KBM-7 (cell line): Measurements from ENCODE around the gene GAP43.

Experiments
- DNase-seq: peaks from one replicate; pipeline ENCODE4 v3.0.0-alpha.2; 2015
- in situ Hi-C: fragments of 300-500 bp; cut with MboI; formaldehyde crosslinking; loops from 2 replicates; pipeline ENCODE4 v1.14.3; 2020; ENCODE audit warnings: low sequenced_read_pairs, low pct_unique_long_range_greater_than_20kb, mixed read lengths

Gene GAP43

GRCh38 chr3:115623044-115623868, at the start of gene GAP43:
Gene GAP43 (plus strand): TSS chr3:115623510. CDS start chr3:115623690, 180 bp downstream.
- in situ Hi-C loops = no loop called here
- DNase-seq = no peak

DNA sequence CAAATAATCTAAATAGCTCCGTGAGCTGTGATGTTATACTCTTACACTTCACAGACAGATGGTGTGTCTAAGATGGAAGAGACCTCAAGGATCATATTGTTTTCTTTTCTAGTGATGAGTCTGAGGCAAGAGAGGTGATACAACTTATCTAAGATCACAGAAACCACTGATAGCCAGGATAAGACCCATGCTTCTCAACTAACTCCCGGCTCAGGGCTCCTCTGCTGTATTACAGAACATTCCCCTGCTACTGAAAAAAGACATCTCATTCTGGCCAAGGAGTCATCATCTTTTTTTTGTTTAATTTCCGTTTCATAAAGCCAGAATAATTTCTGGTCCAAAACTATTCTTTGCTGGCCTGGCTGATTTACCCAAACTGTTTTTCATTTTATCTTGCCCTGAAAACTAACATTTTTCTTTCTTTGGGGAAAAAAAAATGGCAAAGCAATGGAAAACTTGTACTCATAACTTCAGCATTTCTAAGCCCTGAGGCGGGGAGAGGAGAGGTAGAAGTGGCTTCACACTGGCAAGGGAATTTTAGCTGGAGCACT, 46.9 kb upstream of the GAP43 start:
- DNase-seq = no peak
- in situ Hi-C loops = no loop called here

GRCh38 chr3:115577000-115577399, 46.3 kb upstream of the GAP43 start:
- in situ Hi-C loops = no loop called here

GRCh38 chr3:115578331-115578730, 45.0 kb upstream of the GAP43 start:
- in situ Hi-C loops = no loop called here
- no peak for DNase-seq

More at GRCh38 chr3:115577000-115577399, 46.3 kb upstream of the GAP43 start:
- no peak for DNase-seq

GRCh38 chr3:115580566-115580965, 42.7 kb upstream of the GAP43 start:
- in situ Hi-C loops = no loop called here
- DNase-seq = no peak

DNA sequence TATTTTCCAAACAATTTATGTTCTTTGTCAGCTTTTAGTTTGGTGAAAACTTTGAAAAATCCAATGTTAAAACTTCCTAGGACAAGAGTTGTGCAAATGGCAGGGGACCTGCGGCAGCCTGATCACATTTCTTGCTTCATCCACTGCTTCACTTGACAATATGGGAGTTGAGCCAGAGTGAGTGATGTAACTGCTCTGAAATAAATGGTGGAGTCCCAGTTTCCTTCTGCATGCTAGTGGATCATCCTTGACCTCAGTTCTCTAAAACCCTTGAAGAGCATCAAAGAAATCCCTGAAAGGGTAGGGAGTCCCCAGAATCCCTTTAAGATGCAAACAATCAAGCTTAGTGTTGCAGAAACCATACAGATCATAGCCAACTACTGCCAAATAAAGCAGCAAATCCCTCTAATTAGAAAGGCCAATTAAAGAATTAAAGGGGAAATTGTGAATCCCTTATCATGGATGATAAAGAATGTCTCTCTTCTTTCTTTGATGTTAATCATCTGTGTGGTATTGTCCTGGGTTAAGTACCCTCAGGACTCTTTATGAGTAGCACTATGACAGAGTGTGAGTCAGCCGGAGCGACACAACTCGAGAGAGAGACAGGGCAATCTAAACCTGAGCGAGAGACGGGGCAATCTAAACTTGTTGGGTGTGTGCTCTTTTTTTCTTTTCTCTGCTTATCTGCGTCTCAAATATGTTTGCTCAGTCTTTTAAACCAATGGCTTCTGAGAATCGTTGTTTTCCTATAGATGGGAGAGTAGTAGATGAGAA, 41.8 kb upstream of the GAP43 start:
- in situ Hi-C loops = no loop called here
- DNase-seq = no peak

- no peak for DNase-seq
- in situ Hi-C loops = no loop called here
These were observed 34.9 kb upstream of the GAP43 start for GRCh38 chr3:115588201-115589115.

DNA sequence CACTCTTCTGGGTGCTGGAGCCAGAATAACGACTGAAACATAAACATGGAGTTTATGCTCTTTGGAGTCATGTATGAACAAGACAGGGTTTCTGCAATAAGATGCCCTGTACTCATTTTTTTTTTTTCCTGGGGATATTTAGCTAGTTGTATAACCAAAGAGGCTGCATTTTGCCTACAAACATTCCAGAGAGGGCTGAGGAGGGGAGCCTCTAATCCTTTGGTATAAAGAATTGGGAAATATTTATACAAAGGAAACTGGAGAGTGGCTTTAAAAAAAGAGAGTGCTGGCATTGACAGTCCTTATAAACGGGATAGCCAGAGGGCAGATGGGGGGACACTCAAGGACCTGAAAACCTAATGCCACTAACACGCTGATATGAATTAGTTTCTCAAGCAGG, 32.4 kb upstream of the GAP43 start:
- no peak for DNase-seq
- in situ Hi-C loops = no loop called here

DNA sequence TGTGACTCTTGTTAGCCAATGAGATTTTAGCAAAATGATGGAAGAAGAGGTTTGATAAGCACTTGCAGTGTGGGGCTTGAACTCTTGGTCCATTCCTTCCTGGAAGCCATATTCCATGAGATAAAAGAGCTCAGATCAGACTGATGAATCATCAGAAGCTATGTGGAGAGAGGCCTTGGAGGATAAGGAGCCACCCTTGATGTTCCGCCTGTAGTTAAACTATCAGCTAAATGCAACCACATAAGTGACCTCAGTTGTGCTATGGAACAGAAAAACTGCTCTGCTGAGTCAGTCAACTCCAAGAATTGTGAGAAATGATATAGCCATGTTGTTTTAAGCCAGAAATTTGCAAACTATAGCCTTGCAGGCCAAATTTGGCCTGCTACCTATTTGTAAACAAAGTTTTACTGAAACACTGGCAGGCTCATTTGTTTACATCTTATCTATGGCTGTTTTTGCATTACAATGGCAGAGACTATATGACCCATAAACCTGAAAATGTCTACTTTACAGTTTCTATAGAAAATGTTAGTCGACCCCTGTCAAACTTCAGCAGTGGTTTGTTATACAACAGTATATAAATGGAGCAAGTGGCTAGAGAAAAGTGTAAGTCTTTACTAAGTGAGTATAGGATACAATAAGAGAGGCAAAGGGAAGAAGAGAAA, 27.6 kb upstream of the GAP43 start:
- no peak for DNase-seq
- in situ Hi-C loops = no loop called here

DNA sequence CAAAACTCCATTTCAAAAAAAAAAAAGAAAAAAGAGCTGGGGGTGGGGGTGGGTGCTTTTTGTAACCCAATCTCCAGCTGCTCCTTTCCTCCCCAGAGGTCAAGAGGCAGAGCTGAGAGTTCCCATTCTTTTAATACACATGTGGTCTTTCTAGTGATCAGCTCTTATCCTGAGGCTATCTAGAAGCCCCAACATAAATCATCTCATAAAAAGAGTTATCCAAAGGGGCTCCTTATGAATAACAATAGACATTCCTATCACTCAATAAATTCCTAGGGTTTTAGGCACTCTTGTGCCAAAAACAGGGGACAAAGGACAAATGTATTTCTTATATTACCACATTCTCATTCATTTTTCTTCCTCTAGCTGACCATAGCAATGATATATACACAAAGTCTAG, 25.1 kb upstream of the GAP43 start:
- in situ Hi-C loops = no loop called here

DNA sequence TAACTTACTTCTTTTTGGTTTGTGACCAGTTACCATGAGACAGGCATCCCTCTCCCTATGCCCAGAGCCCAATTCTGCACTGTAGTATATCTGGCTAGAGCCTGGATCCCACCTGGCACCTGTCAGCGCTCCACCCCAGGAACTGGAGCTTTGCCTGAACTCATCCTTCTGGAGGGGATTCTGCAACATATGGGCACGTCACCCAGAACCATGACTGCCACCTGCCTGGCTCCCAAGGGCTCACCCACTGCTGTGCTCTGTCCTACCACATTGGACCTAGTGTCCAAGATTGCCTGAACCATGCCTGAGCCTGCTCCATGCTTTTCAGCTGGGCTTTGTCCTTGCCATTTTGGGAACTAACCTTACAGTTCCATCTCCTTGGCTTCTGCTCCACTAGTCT, 21.1 kb upstream of the GAP43 start:
- in situ Hi-C loops = no loop called here
- DNase-seq = no peak

More for the DNA sequence above, 25.1 kb upstream of the GAP43 start:
- DNase-seq = no peak

DNA sequence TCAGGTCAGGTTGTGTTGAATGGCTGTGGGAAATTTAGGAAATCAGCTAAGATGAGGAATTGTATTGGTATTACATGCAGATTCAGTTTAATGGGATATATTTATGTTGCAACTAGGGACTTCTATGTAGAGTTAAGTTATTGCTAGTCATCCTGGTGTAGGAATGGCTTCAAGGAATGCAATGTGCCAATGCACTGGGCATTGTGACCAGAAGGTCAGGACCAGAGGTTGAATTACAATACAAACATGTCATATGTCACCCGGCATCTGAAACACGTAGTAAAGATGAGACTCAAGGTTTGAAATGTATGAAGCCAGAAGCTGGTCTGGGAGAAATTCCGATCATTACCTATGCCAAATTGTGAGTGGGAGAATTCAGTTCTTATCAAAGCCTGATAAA, 11.7 kb upstream of the GAP43 start:
- no peak for DNase-seq
- in situ Hi-C loops = no loop called here

GRCh38 chr3:115615001-115615814, 8.1 kb upstream of the GAP43 start:
- in situ Hi-C loops = no loop called here
- no peak for DNase-seq

GRCh38 chr3:115616461-115616860, 6.8 kb upstream of the GAP43 start:
- in situ Hi-C loops = no loop called here

GRCh38 chr3:115617591-115617990, 5.7 kb upstream of the GAP43 start:
- in situ Hi-C loops = no loop called here
- no peak for DNase-seq

More at GRCh38 chr3:115616461-115616860, 6.8 kb upstream of the GAP43 start:
- DNase-seq = no peak

- DNase-seq = no peak
- in situ Hi-C loops = no loop called here
These were observed 875 bp downstream of the GAP43 start for GRCh38 chr3:115624029-115624741.

GRCh38 chr3:115624901-115625300, 1.6 kb downstream of the GAP43 start:
- in situ Hi-C loops = no loop called here
- DNase-seq = no peak
